Activated B cell treated with CpG ODN at 0.5 μM for 24 hours (primary cell): ENCODE data around the gene LCN6. TPM values are rescaled to one million over a fixed set of nuclear protein-coding genes. Genes with fewer than 3 reads are reported as not detected.
A peak's percentile ranks its signal among the peaks of the same experiment; 100 is the strongest.

Source experiments
- ATAC-seq: fragments of 200-7000 bp; cut with Tn5 transposase; one replicate; pipeline ENCODE4 v1.10.0; 2021; ENCODE audit warnings: low read depth, mild to moderate bottlenecking, moderate library complexity
- CTCF ChIA-PET: fragments of 350-600 bp; sonication (Branson Sonifier 250); formaldehyde crosslinking; loops from one replicate; lab custom pipeline; 2021; ENCODE audit warnings: antibody characterized with exemption; lab: Charles Lee
- POLR2A ChIA-PET: fragments of 350-600 bp; sonication (Branson Sonifier 250); formaldehyde crosslinking; loops from one replicate; lab custom pipeline; 2021; ENCODE audit warnings: antibody characterized with exemption; lab: Charles Lee
- DNase-seq: peaks from one replicate; pipeline ENCODE4 v3.0.0; 2022
- H3K27ac Mint-ChIP-seq: one replicate; pipeline ENCODE4 v1.8.0; 2020; ENCODE audit warnings: mixed read lengths
- H3K27me3 Mint-ChIP-seq: one replicate; pipeline ENCODE4 v1.8.0; 2021; ENCODE audit warnings: mixed read lengths
- H3K36me3 Mint-ChIP-seq: one replicate; pipeline ENCODE4 v1.8.0; 2021; ENCODE audit warnings: low read depth, mixed read lengths
- H3K4me1 Mint-ChIP-seq: one replicate; pipeline ENCODE4 v1.8.0; 2021; ENCODE audit warnings: mixed read lengths
- H3K4me3 Mint-ChIP-seq: one replicate; pipeline ENCODE4 v1.8.0; 2020; ENCODE audit warnings: mild to moderate bottlenecking, mixed read lengths
- H3K9me3 Mint-ChIP-seq: one replicate; pipeline ENCODE4 v1.8.0; 2020; ENCODE audit warnings: mixed read lengths
- CTCF ChIP-seq: fragments of 200-600 bp; IDR thresholded peaks from one replicate; pipeline ENCODE4 v1.8.0; 2022; ENCODE audit warnings: antibody characterized with exemption, mild to moderate bottlenecking
- intact Hi-C: fragments of 100-400 bp; cut with micrococcal nuclease; formaldehyde crosslinking; loops from one replicate; pipeline ENCODE4 v1.15.1; 2024
- total RNA-seq: library from RNA; stranded (reverse); gene quantifications from 2 replicates; pipeline ENCODE4 v1.2.3, GENCODE V29; 2022

The LCN6 gene
- total RNA-seq, 1 donor from 2014 or later: not detected

- intact Hi-C loops: no loop called here
- H3K36me3 Mint-ChIP-seq: peaks cover 20% of the 10 kb centered on the region
- no peak for DNase-seq
- no peaks in the 10 kb centered on the region for H3K9me3 Mint-ChIP-seq
- POLR2A ChIA-PET: interaction anchor here (4.4 kb wide), 1 partner anchor 11 kb away, joined by 86 read pairs; no protein-coding TSS in a partner anchor
- no peak for ATAC-seq
- TF ChIP-seq CTCF: no peak
- H3K4me1 Mint-ChIP-seq: peaks cover 45% of the 10 kb centered on the region
- H3K27ac Mint-ChIP-seq: no peak overlapping the region
- H3K4me3 Mint-ChIP-seq: peak overlapping the region; percentile 58
- CTCF ChIA-PET: no interaction called here
- H3K27me3 Mint-ChIP-seq: no peaks in the 10 kb centered on the region
These were observed 8.3 kb downstream of the LCN6 start for GRCh38 chr9:136740069-136740468.

DNA sequence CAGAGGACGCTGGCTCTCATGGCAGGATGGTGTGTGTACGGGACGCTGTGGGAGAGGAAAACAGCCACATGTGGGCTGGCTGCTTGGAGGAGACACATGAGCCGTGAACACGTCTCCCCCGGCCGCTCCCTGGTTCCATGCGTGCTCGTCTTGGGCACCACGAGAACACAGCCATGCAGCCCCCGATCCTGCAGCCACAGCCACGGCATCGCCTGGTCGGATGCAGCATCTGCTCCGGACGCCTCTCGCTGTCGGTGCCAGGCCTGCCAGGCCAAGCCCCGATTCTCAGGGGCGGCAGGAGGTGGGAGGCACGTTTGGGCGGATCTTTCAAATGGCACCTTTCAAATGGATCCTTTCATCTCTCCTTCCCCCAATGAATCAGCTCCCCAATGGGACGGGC, 8.8 kb downstream of the LCN6 start:
- no peak overlapping the region for H3K4me3 Mint-ChIP-seq
- ATAC-seq (no peak), DNase-seq (no peak)
- peaks cover 42% of the 10 kb centered on the region for H3K4me1 Mint-ChIP-seq
- H3K27me3 Mint-ChIP-seq: no peaks in the 10 kb centered on the region
- no peak for TF ChIP-seq CTCF
- H3K9me3 Mint-ChIP-seq: no peaks in the 10 kb centered on the region
- H3K36me3 Mint-ChIP-seq: peaks cover 20% of the 10 kb centered on the region
- intact Hi-C loops: no loop called here
- H3K27ac Mint-ChIP-seq: no peak overlapping the region
- CTCF ChIA-PET: no interaction called here
- POLR2A ChIA-PET: interaction anchor here (4.4 kb wide), 1 partner anchor 11 kb away, joined by 86 read pairs; no protein-coding TSS in a partner anchor

GRCh38 chr9:136738960-136739359, 9.4 kb downstream of the LCN6 start:
- Mint-ChIP-seq H3K27ac (no peak overlapping the region), H3K27me3 (no peaks in the 10 kb centered on the region), H3K9me3 (no peaks in the 10 kb centered on the region), H3K4me3 (no peak overlapping the region), H3K4me1 (peaks cover 41% of the 10 kb centered on the region), H3K36me3 (peaks cover 20% of the 10 kb centered on the region)
- ATAC-seq (no peak), DNase-seq (no peak)
- TF ChIP-seq CTCF: no peak
- CTCF ChIA-PET: no interaction called here
- intact Hi-C loops: no loop called here
- POLR2A ChIA-PET: interaction anchor here (1.6 to 1.7 kb wide), 2 partner anchors 9 to 11 kb away, joined by 7 to 8 read pairs; no protein-coding TSS in a partner anchor

DNA sequence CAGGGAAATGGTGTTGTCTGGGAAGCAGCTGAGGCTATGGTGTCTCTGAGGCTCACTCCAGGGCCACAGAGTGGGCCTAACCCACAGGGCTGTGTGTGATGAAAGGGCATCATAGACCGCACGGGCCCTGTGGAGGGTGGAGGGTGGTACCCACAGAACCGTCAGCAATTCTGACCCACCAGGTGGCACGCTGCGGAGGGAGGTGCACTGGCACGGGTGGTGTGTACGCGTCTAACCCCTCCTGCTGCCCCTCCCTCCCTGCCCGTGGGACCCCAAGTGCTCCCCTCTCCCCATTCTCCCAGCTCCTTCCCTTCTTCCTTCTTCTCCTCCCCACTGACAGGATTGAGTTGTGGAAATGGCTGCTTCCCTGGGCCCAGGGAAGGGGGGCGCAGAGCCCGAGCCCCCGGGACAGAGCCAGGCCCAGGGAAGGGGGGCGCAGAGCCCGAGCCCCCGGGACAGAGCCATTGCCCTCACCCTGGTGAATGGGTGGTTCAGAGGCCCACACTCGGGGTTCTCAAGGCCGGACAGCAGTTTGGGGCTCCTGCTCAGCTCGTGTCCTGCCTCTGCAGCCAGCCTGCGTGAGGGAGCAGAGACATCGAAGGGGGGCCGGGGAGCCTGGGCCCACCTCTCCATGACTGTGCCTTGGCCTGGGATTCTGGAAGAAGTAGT, 12.4 kb downstream of the LCN6 start:
- ATAC-seq (no peak), DNase-seq (no peak)
- H3K4me1 Mint-ChIP-seq: peaks cover 19% of the 10 kb centered on the region
- CTCF ChIA-PET: no interaction called here
- H3K36me3 Mint-ChIP-seq: peaks cover 20% of the 10 kb centered on the region
- intact Hi-C loops: no loop called here
- no peak for TF ChIP-seq CTCF
- H3K27ac Mint-ChIP-seq: peak overlapping the region; percentile 56
- H3K27me3 Mint-ChIP-seq: no peaks in the 10 kb centered on the region
- no peaks in the 10 kb centered on the region for H3K9me3 Mint-ChIP-seq
- H3K4me3 Mint-ChIP-seq: no peak overlapping the region
- POLR2A ChIA-PET: interaction anchor here (0.6 to 1.5 kb wide), 3 partner anchors 8 to 95 kb away, joined by 5 to 7 read pairs (median 6); no protein-coding TSS in a partner anchor

GRCh38 chr9:136734837-136735496, 13.4 kb downstream of the LCN6 start:
- H3K36me3 Mint-ChIP-seq: peaks cover 20% of the 10 kb centered on the region
- H3K27ac Mint-ChIP-seq: peak overlapping the region; percentile 7
- no peak for DNase-seq
- H3K9me3 Mint-ChIP-seq: no peaks in the 10 kb centered on the region
- H3K4me1 Mint-ChIP-seq: peaks cover 13% of the 10 kb centered on the region
- ChIA-PET CTCF (no interaction called here), POLR2A (interaction anchor here (0.6 kb wide), 1 partner anchor 65 kb away, joined by 6 read pairs; no protein-coding TSS in a partner anchor)
- no peak overlapping the region for H3K4me3 Mint-ChIP-seq
- no peak for ATAC-seq
- no peaks in the 10 kb centered on the region for H3K27me3 Mint-ChIP-seq
- intact Hi-C loops: no loop called here
- TF ChIP-seq CTCF: no peak
